GM21786 (cell line): ENCODE results near the gene CCDC57.
A peak's percentile ranks its signal among the peaks of the same experiment; 100 is the strongest.

ENCODE experiments used
- ATAC-seq: cut with Tn5 transposase; IDR thresholded peaks from one replicate; pipeline ENCODE4 v1.9.1; 2021; ENCODE audit not compliant: unreplicated experiment

Gene CCDC57

GRCh38 chr17:82084373-82085030 is 128.1 kb downstream of the CCDC57 start:
- no peak for ATAC-seq

DNA sequence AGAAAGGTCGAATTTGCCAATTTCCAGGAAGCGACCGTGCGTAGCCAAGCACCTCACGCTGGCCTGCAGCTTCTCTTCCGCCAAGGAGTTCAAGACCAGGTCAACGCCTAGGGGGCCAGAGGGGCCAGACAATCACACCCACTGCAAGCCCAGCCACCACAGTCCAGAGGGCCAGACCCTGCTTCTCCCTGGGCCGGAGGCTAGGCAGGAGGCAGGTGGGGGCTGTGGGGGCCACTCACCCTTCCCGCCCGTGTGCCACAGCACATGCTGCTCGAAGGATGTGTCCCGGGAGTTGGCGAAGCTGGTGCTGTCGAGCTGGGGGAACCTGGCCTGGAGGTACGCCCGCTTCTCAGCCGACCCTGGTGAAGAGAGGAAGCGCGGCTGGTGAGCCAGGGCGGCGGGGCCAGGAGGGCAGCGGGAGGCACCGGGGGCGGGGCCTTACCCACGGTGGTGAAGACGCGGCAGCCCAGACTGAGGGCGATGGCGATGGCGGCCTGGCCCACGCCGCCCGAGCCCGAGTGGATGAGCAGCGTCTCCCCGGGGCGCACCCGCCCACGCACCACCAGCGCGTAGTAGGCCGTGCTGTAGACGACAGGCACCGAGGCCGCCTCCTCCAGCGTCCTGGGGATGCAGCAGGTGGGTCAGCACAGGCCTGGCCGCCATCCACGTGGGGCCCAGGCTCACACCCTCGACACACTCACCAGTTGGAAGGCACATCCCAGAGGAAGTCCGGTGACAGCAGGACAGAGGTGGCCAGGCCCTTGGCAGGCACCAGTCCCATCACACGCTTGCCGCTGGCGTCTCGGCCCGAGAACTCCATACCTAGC is 128.9 kb downstream of the CCDC57 start:
- no peak for ATAC-seq

DNA sequence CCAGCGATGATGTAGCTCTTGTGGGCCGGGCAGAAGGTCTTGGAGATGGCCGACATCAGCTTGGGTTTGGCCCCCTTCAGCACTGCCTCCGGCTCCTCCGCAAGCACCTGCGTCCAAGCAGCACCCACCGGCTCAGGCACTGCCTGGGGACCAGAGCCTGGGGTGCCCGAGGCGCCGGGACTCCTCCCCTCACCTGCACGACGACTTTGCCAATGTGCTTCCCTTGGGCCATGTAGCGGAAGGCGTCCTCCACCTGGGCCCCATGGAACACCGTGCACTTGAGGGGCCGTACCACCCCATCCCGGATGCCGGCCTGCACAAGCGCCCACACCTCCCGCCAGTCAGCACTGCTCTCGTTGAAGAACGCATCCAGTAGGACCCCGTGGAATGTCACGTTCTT is 129.6 kb downstream of the CCDC57 start:
- no peak for ATAC-seq

DNA sequence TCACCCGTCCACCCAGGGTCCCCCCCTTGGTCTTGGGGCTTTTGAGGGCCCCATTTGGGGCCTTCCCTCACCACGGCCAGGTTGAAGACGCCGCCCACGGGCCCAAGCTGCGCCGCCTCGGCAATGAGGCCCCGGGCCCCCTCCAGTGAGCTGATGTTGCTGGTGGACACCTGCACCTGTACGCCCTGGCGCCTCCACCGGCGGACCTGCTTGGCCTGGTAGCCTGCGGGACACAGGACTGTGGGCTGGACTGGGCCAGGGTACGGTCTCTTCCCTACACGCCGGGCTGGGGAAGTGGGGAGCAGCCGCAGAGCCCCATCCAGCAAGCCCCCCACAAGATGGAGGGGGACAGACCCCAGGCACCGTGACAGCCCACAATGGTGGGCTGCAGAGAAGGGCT is 130.2 kb downstream of the CCDC57 start:
- no peak for ATAC-seq

DNA sequence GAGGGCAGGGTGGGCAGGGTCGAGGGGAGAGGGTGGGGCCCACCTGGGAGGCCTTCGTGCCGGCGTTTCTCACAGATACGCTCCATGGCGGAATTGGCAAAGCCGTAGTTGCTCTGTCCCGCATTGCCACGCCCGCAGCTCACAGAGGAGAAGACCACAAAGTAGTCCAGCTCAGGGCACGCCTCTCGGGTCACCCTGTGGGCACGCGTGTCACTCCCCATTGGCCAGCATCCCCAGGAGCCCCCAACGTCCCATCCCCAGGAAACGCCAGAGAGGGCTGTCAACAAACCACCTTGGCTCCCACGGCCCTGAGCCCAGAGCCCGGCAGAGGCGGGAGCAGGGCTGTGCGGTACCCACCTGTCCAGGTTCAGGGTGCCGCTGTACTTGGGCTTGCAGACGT is 130.7 kb downstream of the CCDC57 start:
- ATAC-seq = no peak

GRCh38 chr17:82081546-82081945 is 131.1 kb downstream of the CCDC57 start:
- no peak for ATAC-seq

DNA sequence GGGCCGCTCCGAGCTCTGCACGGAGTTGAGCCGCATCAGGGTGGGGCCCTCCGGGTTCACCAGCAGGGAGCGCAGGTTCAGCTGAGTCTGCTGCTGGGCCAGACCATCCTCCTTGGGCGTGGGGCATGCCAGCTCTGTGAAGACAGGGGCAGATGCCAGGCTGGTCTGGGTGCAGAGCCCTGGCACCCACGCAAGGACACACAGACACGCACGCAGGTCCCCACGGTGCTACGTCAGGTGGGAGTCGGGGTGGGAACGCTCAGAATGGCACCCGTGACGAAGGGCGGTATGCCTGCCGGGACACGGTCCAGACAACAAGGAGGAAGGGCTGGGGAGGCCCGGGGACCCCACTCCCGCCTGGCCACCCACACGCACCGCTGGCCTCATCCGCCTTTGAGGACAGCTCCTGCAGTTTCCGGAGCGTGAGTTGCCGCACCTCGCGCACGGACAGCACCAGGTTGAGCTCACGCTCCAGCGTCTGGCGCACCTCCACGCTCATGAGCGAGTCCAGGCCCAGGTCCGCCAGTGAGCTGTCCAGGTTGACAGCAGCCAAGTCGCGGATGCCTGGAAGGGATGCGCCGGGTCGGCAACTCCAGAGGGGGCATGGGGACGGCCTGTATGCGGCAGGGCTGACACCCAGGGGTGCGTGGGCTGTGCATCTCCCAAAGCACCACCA is 131.7 kb downstream of the CCDC57 start:
- no peak for ATAC-seq

DNA sequence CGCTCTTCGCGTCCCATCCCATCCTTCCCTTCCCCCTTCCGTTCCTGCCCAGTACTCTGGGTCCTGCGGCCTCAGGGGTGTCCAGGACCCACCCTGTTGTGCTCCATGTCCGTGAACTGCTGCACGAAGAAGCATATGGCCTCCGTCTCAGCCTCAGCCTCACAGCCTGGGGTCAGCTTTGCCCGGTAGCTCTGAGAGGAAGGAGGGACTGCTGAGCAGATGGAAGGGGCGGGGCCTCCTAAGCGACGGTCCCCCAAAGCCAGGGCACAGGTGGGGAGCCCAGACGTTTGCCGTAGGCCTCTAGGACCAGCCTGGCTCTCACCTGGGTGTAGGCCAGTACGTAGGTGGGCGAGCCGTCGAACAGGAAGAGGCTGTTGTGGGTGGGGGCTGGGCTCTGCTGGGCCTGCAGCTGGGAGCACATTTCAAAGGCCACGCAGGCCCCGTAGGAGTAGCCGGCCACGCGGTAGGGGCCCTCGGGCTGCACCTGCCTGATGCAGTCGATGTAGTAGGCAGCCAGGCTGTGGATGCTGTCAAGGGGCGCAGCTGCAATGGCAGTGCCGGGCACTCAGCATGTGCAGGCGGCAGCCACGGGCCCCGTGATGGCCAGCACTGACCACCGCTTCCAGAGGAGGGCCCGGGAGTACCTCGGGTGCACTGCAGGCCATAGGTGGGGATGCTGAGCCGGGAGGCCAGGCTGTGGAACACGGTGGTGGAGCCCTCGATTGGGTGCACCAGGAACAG is 132.4 kb downstream of the CCDC57 start:
- ATAC-seq = no peak

DNA sequence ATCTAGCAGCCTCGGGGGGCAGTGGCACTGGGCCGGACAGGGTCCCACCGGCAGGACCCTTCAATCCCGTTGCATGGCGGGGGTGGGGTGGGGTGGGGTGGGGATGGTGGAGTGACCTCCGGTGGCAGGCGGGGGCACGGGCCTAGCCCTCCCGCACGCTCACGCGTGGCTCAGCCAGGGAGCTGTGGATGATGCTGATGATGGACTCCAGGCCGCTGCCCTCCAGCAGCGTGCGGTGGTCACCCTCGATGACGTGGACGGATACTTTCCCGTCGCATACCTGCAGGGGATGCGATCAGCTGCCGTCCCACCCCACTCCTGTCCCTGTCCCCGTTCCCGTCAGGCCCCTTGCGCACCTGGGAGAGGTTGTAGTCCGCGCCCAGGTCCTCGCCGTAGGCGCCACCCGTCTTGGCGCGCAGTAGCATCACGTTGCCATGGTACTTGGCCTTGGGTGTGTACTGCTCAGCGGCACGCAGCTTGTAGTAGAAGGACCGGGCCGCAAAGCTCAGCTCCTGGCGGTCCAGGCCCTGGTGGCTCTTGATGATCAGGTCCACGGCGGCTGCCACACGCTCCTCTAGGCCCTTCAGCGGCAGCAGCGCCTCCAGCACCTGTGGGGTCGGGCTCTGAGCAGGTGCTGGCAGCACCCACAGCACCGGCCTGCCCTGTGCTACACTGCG is 133.5 kb downstream of the CCDC57 start:
- no peak for ATAC-seq

DNA sequence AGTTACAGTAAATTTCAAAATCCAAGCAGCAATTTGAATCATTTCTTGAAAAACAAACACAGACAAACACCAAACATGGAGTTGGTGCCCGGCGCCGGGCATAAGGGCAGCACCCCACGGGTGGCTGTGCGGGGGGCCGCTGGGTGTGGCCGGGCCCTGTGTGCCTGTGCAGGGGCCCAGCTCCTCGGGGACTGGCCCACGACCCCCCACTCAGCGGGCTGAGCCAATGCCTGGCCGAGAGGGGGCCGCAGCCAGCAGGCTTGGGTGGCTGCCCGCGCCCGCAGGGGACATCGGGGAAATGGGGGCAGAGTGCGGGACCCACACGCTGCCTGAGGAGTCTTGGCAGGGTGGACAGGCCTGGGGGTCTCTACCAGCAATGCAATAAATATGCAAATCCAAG is 134.2 kb downstream of the CCDC57 start:
- no peak for ATAC-seq

DNA sequence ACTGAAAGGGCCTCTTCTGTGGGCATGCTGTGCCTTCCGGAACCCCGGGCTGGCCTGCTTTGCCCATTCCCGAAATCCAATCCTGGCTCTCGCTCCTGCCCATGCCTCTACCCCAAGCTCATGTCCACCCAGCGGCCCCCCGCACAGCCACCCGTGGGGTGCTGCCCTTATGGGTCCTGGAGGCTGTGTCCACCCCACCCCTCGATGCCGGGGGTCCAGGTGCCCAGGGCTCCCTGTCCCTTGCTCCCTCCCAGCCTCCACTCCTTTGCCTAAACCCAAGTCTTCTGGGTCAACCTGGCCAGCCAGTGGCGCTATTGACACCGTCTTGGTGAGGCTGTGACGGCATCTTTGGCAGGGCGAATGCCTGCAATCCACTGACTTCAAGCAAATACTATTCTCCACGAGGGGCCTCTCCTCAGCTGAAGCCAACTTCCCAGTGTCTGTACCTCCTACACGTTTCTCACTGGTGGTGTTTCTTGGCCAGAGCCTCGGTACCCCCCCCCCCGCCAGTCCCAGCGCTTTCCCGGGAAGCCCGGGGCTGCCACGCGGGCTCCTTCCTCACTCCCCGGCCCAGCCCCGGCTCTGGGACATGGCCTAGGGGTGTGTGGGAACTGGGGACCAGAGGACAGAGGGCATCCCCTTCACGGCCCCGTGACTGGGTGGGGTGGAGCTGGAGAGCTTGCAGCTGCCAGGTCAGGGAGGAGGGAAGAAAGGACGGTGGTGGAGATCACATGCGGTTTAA is 134.9 kb downstream of the CCDC57 start:
- no peak for ATAC-seq

- ATAC-seq = no peak
Observed at GRCh38 chr17:82076785-82077591, 135.7 kb downstream of the CCDC57 start.

- no peak for ATAC-seq
Observed at GRCh38 chr17:82076018-82076784, 136.4 kb downstream of the CCDC57 start.

DNA sequence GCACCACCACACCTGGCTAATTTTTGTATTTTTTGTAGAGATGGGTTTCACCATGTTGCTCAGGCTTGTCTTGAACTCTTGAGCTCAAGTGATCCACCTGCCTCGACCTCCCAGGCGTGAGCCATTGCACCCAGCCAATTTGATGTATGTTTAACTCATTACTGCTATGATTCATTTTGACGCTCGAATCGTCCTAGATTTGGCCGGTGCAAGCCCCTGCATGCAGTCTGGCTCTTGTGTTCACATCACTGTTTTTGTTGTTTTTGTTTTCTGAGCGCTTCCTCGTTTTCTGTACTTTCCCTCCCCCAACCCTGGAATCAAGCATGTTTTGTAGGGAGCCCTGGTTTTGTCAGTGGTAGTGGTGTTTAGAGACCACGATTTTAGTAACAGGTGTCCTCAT is 139.2 kb downstream of the CCDC57 start:
- ATAC-seq = no peak

- no peak for ATAC-seq
Observed at GRCh38 chr17:82072827-82073226, 139.8 kb downstream of the CCDC57 start.

DNA sequence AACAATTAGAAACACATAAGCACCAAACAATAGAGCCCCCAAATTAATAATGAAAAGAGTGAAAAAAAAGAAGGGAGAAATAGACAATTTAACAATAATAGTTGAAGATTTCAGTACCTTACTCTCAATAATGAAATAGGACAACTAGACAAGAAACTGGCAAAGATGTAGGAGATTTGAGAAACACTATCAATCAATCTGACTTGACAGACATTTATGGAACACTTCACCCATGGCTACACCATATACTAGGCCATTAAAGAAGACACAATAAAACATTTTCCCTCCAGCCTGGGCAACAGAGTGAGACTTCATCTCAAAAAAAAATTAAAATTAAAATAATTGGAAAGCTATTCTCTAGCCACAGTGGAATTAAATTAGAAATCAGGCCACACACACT is 142.0 kb downstream of the CCDC57 start:
- no peak for ATAC-seq

GRCh38 chr17:82065638-82066303 is 146.9 kb downstream of the CCDC57 start, which contains the start of gene DUS1L:
DUS1L (minus strand) TSS chr17:82065804; CDS start chr17:82065059, 745 bp downstream.
- peak; percentile 56 for ATAC-seq

DNA sequence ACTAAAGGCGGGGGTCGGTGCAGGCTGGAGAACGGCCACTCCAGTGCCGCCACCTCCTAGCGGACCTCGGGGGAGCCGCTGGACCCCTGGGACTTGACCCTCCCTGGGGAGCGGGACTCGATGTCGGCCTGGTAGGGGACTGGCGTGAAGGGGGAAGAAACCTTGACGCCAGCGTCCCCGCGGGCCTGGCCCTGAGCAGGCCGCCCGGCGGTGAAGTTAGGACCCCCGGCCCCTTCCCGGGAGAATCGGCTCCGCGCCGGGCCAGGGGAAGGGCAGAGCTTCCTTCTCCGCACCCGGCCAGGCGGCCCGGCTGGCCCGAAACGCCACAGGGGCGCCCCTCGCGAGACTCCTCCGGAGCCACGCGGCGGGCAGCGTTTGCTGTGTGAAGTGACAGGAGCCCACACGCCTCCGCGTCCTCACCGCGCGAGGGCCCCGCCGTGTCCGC is 147.4 kb downstream of the CCDC57 start:
- no peak for ATAC-seq
